RWPE1 (cell line): Measurements from ENCODE around the gene TSPAN9.

Experiments used
- CTCF ChIA-PET: fragments of 350-600 bp; sonication (Branson Sonifier 250); formaldehyde crosslinking; extraction: SDS; loops from one replicate; lab custom pipeline; 2021; lab: Yijun Ruan, JAX
- POLR2A ChIA-PET: fragments of 400-600 bp; formaldehyde crosslinking; extraction: SDS; loops from one replicate; lab custom pipeline; 2020; ENCODE audit warnings: antibody characterized with exemption; ENCODE audit not compliant: low non-redundant PET; lab: Yijun Ruan, JAX
- DNase-seq: peaks from one replicate; pipeline ENCODE4 v3.0.0; 2012; ENCODE audit warnings: low spot score
- H3K27ac ChIP-seq: fragments of 450-650 bp; 2 replicates; pipeline ENCODE4 v1.5.1; 2017
- CTCF ChIP-seq: fragments of 450-650 bp; conservative IDR thresholded peaks from 2 replicates; pipeline ENCODE4 v1.5.1; 2017; ENCODE audit warnings: low read depth, mild to moderate bottlenecking

Gene TSPAN9

GRCh38 chr12:3150931-3151835 lies 74.0 kb downstream of the TSPAN9 start:
- ChIA-PET CTCF (interaction anchor here (0.5 kb wide), 1 partner anchor 49 kb away, joined by 3 read pairs; no protein-coding TSS in a partner anchor), POLR2A (no interaction called here)
- H3K27ac ChIP-seq: no peak overlapping the region
- TF ChIP-seq CTCF: no peak
- no peak for DNase-seq

GRCh38 chr12:3152011-3152511 lies 74.9 kb downstream of the TSPAN9 start:
- TF ChIP-seq CTCF: no peak
- ChIA-PET CTCF (interaction anchor here (0.5 kb wide), 1 partner anchor 48 kb away, joined by 3 read pairs; no protein-coding TSS in a partner anchor), POLR2A (no interaction called here)
- no peak for DNase-seq
- H3K27ac ChIP-seq: no peak overlapping the region

GRCh38 chr12:3152892-3153291 lies 75.7 kb downstream of the TSPAN9 start:
- POLR2A ChIA-PET: no interaction called here
- no peak overlapping the region for H3K27ac ChIP-seq
- no peak for DNase-seq
- CTCF ChIA-PET: interaction anchor here (0.6 to 1.3 kb wide), 2 partner anchors 50 to 78 kb away, joined by 3 read pairs; no protein-coding TSS in a partner anchor
- no peak for TF ChIP-seq CTCF

- POLR2A ChIA-PET: no interaction called here
- CTCF ChIA-PET: interaction anchor here (0.6 to 1.3 kb wide), 2 partner anchors 49 to 83 kb away, joined by 3 read pairs; no protein-coding TSS in a partner anchor
- no peak for DNase-seq
- TF ChIP-seq CTCF: no peak
- H3K27ac ChIP-seq: no peak overlapping the region
Observed at GRCh38 chr12:3154006-3154405, 76.8 kb downstream of the TSPAN9 start.

- no peak for TF ChIP-seq CTCF
- no peak overlapping the region for H3K27ac ChIP-seq
- DNase-seq: no peak
- ChIA-PET POLR2A (no interaction called here), CTCF (no interaction called here)
Observed at GRCh38 chr12:3155702-3156370, 78.7 kb downstream of the TSPAN9 start.

- POLR2A ChIA-PET: no interaction called here
- CTCF ChIA-PET: interaction anchor here (1.5 kb wide), 1 partner anchor 118 kb away, joined by 4 read pairs; no protein-coding TSS in a partner anchor
- no peak for DNase-seq
- H3K27ac ChIP-seq: no peak overlapping the region
- TF ChIP-seq CTCF: no peak
Observed at GRCh38 chr12:3157581-3158323, 80.6 kb downstream of the TSPAN9 start.
